ENCODE results near the gene BCOR. TPM values are rescaled to one million over a fixed set of nuclear protein-coding genes. Genes with fewer than 3 reads are reported as not detected.

The BCOR gene
- polyA plus RNA-seq, 1 of the 3 experiments (the other 2 are of a cell fraction) = 8.8 TPM

- POLR2A ChIA-PET = interaction anchor here (0.8 kb wide), 1 partner anchor 47 kb away, joined by 3 read pairs; no protein-coding TSS in a partner anchor
These were observed 40.4 kb downstream of the BCOR start for GRCh38 chrX:40057405-40057804.

GRCh38 chrX:40056420-40056819, 41.3 kb downstream of the BCOR start:
- no peak overlapping the region for H3K4me3 ChIP-seq (ENCODE audit: low read depth in 2 of 2, low read length in 1 of 2)
- TF ChIP-seq EP300 (IDR thresholded peaks at IDR 0.05; ENCODE audit: borderline replicate concordance in 1 of 2, low read depth in 1 of 2, low read length in 1 of 2) (no peak), FOXM1 (IDR thresholded peaks at IDR 0.05; ENCODE audit: low read depth) (no peak), EZH2phosphoT487 (IDR thresholded peaks at IDR 0.05; ENCODE audit: borderline replicate concordance, low read depth) (no peak), RXRA (IDR thresholded peaks at IDR 0.05; ENCODE audit: borderline replicate concordance, low read depth) (no peak), FOXJ3 (CRISPR knock-in tag; IDR thresholded peaks at IDR 0.05) (no peak), MEF2A (IDR thresholded peaks at IDR 0.05; ENCODE audit: borderline replicate concordance, low read depth) (no peak), RAD21 (IDR thresholded peaks at IDR 0.05; ENCODE audit: low read length) (no peak), TAF1 (IDR thresholded peaks at IDR 0.05; ENCODE audit: borderline replicate concordance, low read depth, low read length) (no peak), FOSL2 (IDR thresholded peaks at IDR 0.05; ENCODE audit: borderline replicate concordance, low read depth) (no peak)
- no peak overlapping the region for H3K9ac ChIP-seq
- H3K9me3 ChIP-seq = no peaks in the 10 kb centered on the region
- H3K9me2 ChIP-seq = no peaks in the 10 kb centered on the region
- H3K4me2 ChIP-seq = no peak overlapping the region
- ChIA-PET CTCF (interaction anchor here (1.0 kb wide), 1 partner anchor 242 kb away, joined by 4 read pairs; no protein-coding TSS in a partner anchor), POLR2A (no interaction called here)
- H3K4me1 ChIP-seq (ENCODE audit: control insufficient read depth in 1 of 2, insufficient read depth in 2 of 2, low read depth in 1 of 2, low read length in 1 of 2) = no peaks in the 10 kb centered on the region
- H2AFZ ChIP-seq (ENCODE audit: low read depth) = no peak overlapping the region
- peaks cover 33 to 51% of the 10 kb centered on the region in 2 experiments for H3K36me3 ChIP-seq (replicated peaks in 1 of 2; ENCODE audit: control insufficient read depth in 1 of 2, insufficient read depth in 2 of 2, low read length in 1 of 2)
- no peaks in the 10 kb centered on the region; the same call in 1 of the 2 replicates for H3K79me2 ChIP-seq (ENCODE audit: insufficient read depth)
- H4K20me1 ChIP-seq (ENCODE audit: insufficient read depth) = peaks cover 4% of the 10 kb centered on the region; the same call in 1 of the 2 replicates
- H3K27me3 ChIP-seq (ENCODE audit: insufficient read depth) = no peaks in the 10 kb centered on the region
- H3K27ac ChIP-seq (ENCODE audit: low read depth in 2 of 2, low read length in 1 of 2) = no peak overlapping the region
- WGBS (ENCODE audit: low lambda C conversion rate) = 37% methylated on average over 3 of the region's 4 CpGs
- no peaks in the 10 kb centered on the region for H3F3A ChIP-seq (replicated peaks; ENCODE audit: insufficient read depth)
- DNase-seq = no peak

More at GRCh38 chrX:40057405-40057804, 40.4 kb downstream of the BCOR start:
- H3K27me3 ChIP-seq (ENCODE audit: insufficient read depth) = no peaks in the 10 kb centered on the region; the same call in 1 of the 2 replicates
- 55% methylated on average over 7 of the region's 9 CpGs for WGBS (ENCODE audit: low lambda C conversion rate)
- H3K9me3 ChIP-seq = no peaks in the 10 kb centered on the region
- H3K4me3 ChIP-seq (ENCODE audit: low read depth in 2 of 2, low read length in 1 of 2) = no peak overlapping the region
- H3K27ac ChIP-seq (ENCODE audit: low read depth in 2 of 2, low read length in 1 of 2) = no peak overlapping the region; a peak in 1 of 4 replicates
- CTCF ChIA-PET = interaction anchor here (1.0 kb wide), 1 partner anchor 243 kb away, joined by 4 read pairs; no protein-coding TSS in a partner anchor
- H3K36me3 ChIP-seq (replicated peaks in 1 of 2; ENCODE audit: control insufficient read depth in 1 of 2, insufficient read depth in 2 of 2, low read length in 1 of 2) = peaks cover 25 to 46% of the 10 kb centered on the region in 2 experiments
- no peaks in the 10 kb centered on the region for H3K9me2 ChIP-seq
- H3F3A ChIP-seq (replicated peaks; ENCODE audit: insufficient read depth) = no peaks in the 10 kb centered on the region
- no peak overlapping the region for H2AFZ ChIP-seq (ENCODE audit: low read depth)
- peaks cover 0 to 3% of the 10 kb centered on the region in 2 experiments; a peak in 1 of 4 replicates for H3K4me1 ChIP-seq (ENCODE audit: control insufficient read depth in 1 of 2, insufficient read depth in 2 of 2, low read depth in 1 of 2, low read length in 1 of 2)
- DNase-seq = no peak
- TF ChIP-seq RAD21 (IDR thresholded peaks at IDR 0.05; ENCODE audit: low read length) (peak; percentile 21; the same call in 1 of the 2 replicates), POLR2AphosphoS5 (IDR thresholded peaks at IDR 0.05; ENCODE audit: low read depth, low read length) (no peak), GATA2 (CRISPR knock-in tag; IDR thresholded peaks at IDR 0.05) (no peak), RFX5 (IDR thresholded peaks at IDR 0.05; ENCODE audit: low read length) (no peak), CHD2 (IDR thresholded peaks at IDR 0.05; ENCODE audit: low read length, partially characterized antibody) (no peak), CTCF (IDR thresholded peaks at IDR 0.05) (0 out of 2 replicates have a peak, but pooled peaks have one; percentile 16), NFIC (IDR thresholded peaks at IDR 0.05; ENCODE audit: borderline replicate concordance) (no peak), RCOR1 (IDR thresholded peaks at IDR 0.05; ENCODE audit: low read length) (no peak), IRF3 (IDR thresholded peaks at IDR 0.05; ENCODE audit: low read depth, low read length) (no peak), TCF12 (IDR thresholded peaks at IDR 0.05) (no peak), RXRA (IDR thresholded peaks at IDR 0.05; ENCODE audit: borderline replicate concordance, low read depth) (no peak), YY1 (IDR thresholded peaks at IDR 0.05; ENCODE audit: low read depth) (no peak)
- H3K79me2 ChIP-seq (ENCODE audit: insufficient read depth) = no peaks in the 10 kb centered on the region; the same call in 1 of the 2 replicates
- no peak overlapping the region for H3K4me2 ChIP-seq
- no peak overlapping the region for H3K9ac ChIP-seq
- peaks cover 4% of the 10 kb centered on the region; the same call in 1 of the 2 replicates for H4K20me1 ChIP-seq (ENCODE audit: insufficient read depth)
